Measurements from ENCODE around the gene GREB1.

GREB1 gene

GRCh38 chr2:11584525-11585056 is 50.7 kb downstream of the GREB1 start:
- H3K4me2 ChIP-seq (ENCODE audit: low read length) = no peak overlapping the region
- peaks cover 0 to 1% of the 10 kb centered on the region in 2 experiments for H3K36me3 ChIP-seq (ENCODE audit: control insufficient read depth in 1 of 2, insufficient read depth in 2 of 2, low read length in 2 of 2)
- no peak overlapping the region for H2BK120ac ChIP-seq (ENCODE audit: insufficient read depth, low read length, poor library complexity)
- H3K4ac ChIP-seq (ENCODE audit: low read depth, low read length) = no peak overlapping the region
- no peaks in the 10 kb centered on the region for H3K9me3 ChIP-seq (ENCODE audit: insufficient read depth, low read depth, low read length)
- no peak overlapping the region for H4K8ac ChIP-seq (ENCODE audit: low read depth, low read length)
- H3K27ac ChIP-seq (ENCODE audit: low read depth, low read length) = no peak overlapping the region
- no peaks in the 10 kb centered on the region for H3K27me3 ChIP-seq (ENCODE audit: insufficient read depth, low read length)
- no peak overlapping the region for H2AFZ ChIP-seq (ENCODE audit: insufficient read depth, low read length, poor library complexity)
- H3K23ac ChIP-seq (ENCODE audit: low read length) = no peak overlapping the region
- no peak overlapping the region for H2BK5ac ChIP-seq (ENCODE audit: low read depth, low read length, poor library complexity)
- H3K4me3 ChIP-seq (ENCODE audit: low read depth, low read length) = no peak overlapping the region
- H2AK5ac ChIP-seq (ENCODE audit: low read length) = no peak overlapping the region
- no peak overlapping the region for H3K14ac ChIP-seq (ENCODE audit: low read length)
- no peak overlapping the region for H3K9ac ChIP-seq (ENCODE audit: low read length)
- no peaks in the 10 kb centered on the region for H3K79me1 ChIP-seq (ENCODE audit: low read length)
- H2BK12ac ChIP-seq (ENCODE audit: low read length) = no peak overlapping the region
- H3K4me1 ChIP-seq (ENCODE audit: control insufficient read depth in 1 of 2, insufficient read depth in 2 of 2, low read length in 2 of 2) = no peaks in the 10 kb centered on the region
- no peak overlapping the region for H4K12ac ChIP-seq (ENCODE audit: low read depth, low read length)
- no CpG with 5 or more reads among the region's 18 CpGs for WGBS (ENCODE audit: extremely low coverage, insufficient coverage, insufficient read length)
- DNase-seq = no peak
- no peak overlapping the region for H4K91ac ChIP-seq (ENCODE audit: low read depth, low read length)
- H3K18ac ChIP-seq (ENCODE audit: low read length) = no peak overlapping the region
- H3K79me2 ChIP-seq (ENCODE audit: control insufficient read depth, insufficient read depth, low read length, poor library complexity) = no peaks in the 10 kb centered on the region

GRCh38 chr2:11585071-11585470 is 51.2 kb downstream of the GREB1 start:
- H2AFZ ChIP-seq (ENCODE audit: insufficient read depth, low read length, poor library complexity) = no peak overlapping the region
- H4K91ac ChIP-seq (ENCODE audit: low read depth, low read length) = no peak overlapping the region
- H3K4me2 ChIP-seq (ENCODE audit: low read length) = no peak overlapping the region
- no peaks in the 10 kb centered on the region for H3K4me1 ChIP-seq (ENCODE audit: control insufficient read depth in 1 of 2, insufficient read depth in 2 of 2, low read length in 2 of 2)
- no peak overlapping the region for H2AK5ac ChIP-seq (ENCODE audit: low read length)
- H3K23ac ChIP-seq (ENCODE audit: low read length) = no peak overlapping the region
- no peaks in the 10 kb centered on the region for H3K27me3 ChIP-seq (ENCODE audit: insufficient read depth, low read length)
- H3K9me3 ChIP-seq (ENCODE audit: insufficient read depth, low read depth, low read length) = no peaks in the 10 kb centered on the region
- no peak overlapping the region for H2BK120ac ChIP-seq (ENCODE audit: insufficient read depth, low read length, poor library complexity)
- H4K12ac ChIP-seq (ENCODE audit: low read depth, low read length) = no peak overlapping the region
- no peak overlapping the region for H2BK5ac ChIP-seq (ENCODE audit: low read depth, low read length, poor library complexity)
- no peak for DNase-seq
- H3K4me3 ChIP-seq (ENCODE audit: low read depth, low read length) = no peak overlapping the region
- no peak overlapping the region for H3K27ac ChIP-seq (ENCODE audit: low read depth, low read length)
- no peak overlapping the region for H3K9ac ChIP-seq (ENCODE audit: low read length)
- no peak overlapping the region for H3K14ac ChIP-seq (ENCODE audit: low read length)
- peaks cover 0 to 1% of the 10 kb centered on the region in 2 experiments for H3K36me3 ChIP-seq (ENCODE audit: control insufficient read depth in 1 of 2, insufficient read depth in 2 of 2, low read length in 2 of 2)
- no peaks in the 10 kb centered on the region for H3K79me2 ChIP-seq (ENCODE audit: control insufficient read depth, insufficient read depth, low read length, poor library complexity)
- no peaks in the 10 kb centered on the region for H3K79me1 ChIP-seq (ENCODE audit: low read length)
- H4K8ac ChIP-seq (ENCODE audit: low read depth, low read length) = no peak overlapping the region
- H2BK12ac ChIP-seq (ENCODE audit: low read length) = no peak overlapping the region
- H3K18ac ChIP-seq (ENCODE audit: low read length) = no peak overlapping the region
- WGBS (ENCODE audit: extremely low coverage, insufficient coverage, insufficient read length) = no CpG with 5 or more reads among the region's 7 CpGs
- no peak overlapping the region for H3K4ac ChIP-seq (ENCODE audit: low read depth, low read length)

- H3K79me1 ChIP-seq (ENCODE audit: low read length) = no peaks in the 10 kb centered on the region
- H3K14ac ChIP-seq (ENCODE audit: low read length) = no peak overlapping the region
- no peak overlapping the region for H3K27ac ChIP-seq (ENCODE audit: low read depth, low read length)
- no peak overlapping the region for H2BK12ac ChIP-seq (ENCODE audit: low read length)
- no peak overlapping the region for H2BK5ac ChIP-seq (ENCODE audit: low read depth, low read length, poor library complexity)
- H3K4ac ChIP-seq (ENCODE audit: low read depth, low read length) = no peak overlapping the region
- peaks cover 0 to 1% of the 10 kb centered on the region in 2 experiments for H3K36me3 ChIP-seq (ENCODE audit: control insufficient read depth in 1 of 2, insufficient read depth in 2 of 2, low read length in 2 of 2)
- no peaks in the 10 kb centered on the region for H3K9me3 ChIP-seq (ENCODE audit: insufficient read depth, low read depth, low read length)
- no peak overlapping the region for H2AFZ ChIP-seq (ENCODE audit: insufficient read depth, low read length, poor library complexity)
- no peak overlapping the region for H3K9ac ChIP-seq (ENCODE audit: low read length)
- H3K4me3 ChIP-seq (ENCODE audit: low read depth, low read length) = no peak overlapping the region
- no peak overlapping the region for H4K12ac ChIP-seq (ENCODE audit: low read depth, low read length)
- peaks cover 4 to 6% of the 10 kb centered on the region in 2 experiments for H3K4me1 ChIP-seq (ENCODE audit: control insufficient read depth in 1 of 2, insufficient read depth in 2 of 2, low read length in 2 of 2)
- no peak overlapping the region for H4K91ac ChIP-seq (ENCODE audit: low read depth, low read length)
- H3K79me2 ChIP-seq (ENCODE audit: control insufficient read depth, insufficient read depth, low read length, poor library complexity) = no peaks in the 10 kb centered on the region
- no peak for DNase-seq
- no peak overlapping the region for H4K8ac ChIP-seq (ENCODE audit: low read depth, low read length)
- H3K4me2 ChIP-seq (ENCODE audit: low read length) = no peak overlapping the region
- no peaks in the 10 kb centered on the region for H3K27me3 ChIP-seq (ENCODE audit: insufficient read depth, low read length)
- H3K18ac ChIP-seq (ENCODE audit: low read length) = no peak overlapping the region
- H2BK120ac ChIP-seq (ENCODE audit: insufficient read depth, low read length, poor library complexity) = no peak overlapping the region
- WGBS (ENCODE audit: extremely low coverage, insufficient coverage, insufficient read length) = no CpG with 5 or more reads among the region's 21 CpGs
- no peak overlapping the region for H2AK5ac ChIP-seq (ENCODE audit: low read length)
- no peak overlapping the region for H3K23ac ChIP-seq (ENCODE audit: low read length)
These were observed 54.6 kb downstream of the GREB1 start for GRCh38 chr2:11588228-11589110.

- H2AK5ac ChIP-seq (ENCODE audit: low read length) = no peak overlapping the region
- peaks cover 4 to 6% of the 10 kb centered on the region in 2 experiments for H3K4me1 ChIP-seq (ENCODE audit: control insufficient read depth in 1 of 2, insufficient read depth in 2 of 2, low read length in 2 of 2)
- H2AFZ ChIP-seq (ENCODE audit: insufficient read depth, low read length, poor library complexity) = no peak overlapping the region
- no peak overlapping the region for H3K4ac ChIP-seq (ENCODE audit: low read depth, low read length)
- H3K36me3 ChIP-seq (ENCODE audit: control insufficient read depth in 1 of 2, insufficient read depth in 2 of 2, low read length in 2 of 2) = peaks cover 0 to 1% of the 10 kb centered on the region in 2 experiments
- H3K9me3 ChIP-seq (ENCODE audit: insufficient read depth, low read depth, low read length) = no peaks in the 10 kb centered on the region
- no peak overlapping the region for H3K4me2 ChIP-seq (ENCODE audit: low read length)
- no peak overlapping the region for H3K4me3 ChIP-seq (ENCODE audit: low read depth, low read length)
- no peak overlapping the region for H3K23ac ChIP-seq (ENCODE audit: low read length)
- no peak overlapping the region for H3K14ac ChIP-seq (ENCODE audit: low read length)
- no peak overlapping the region for H3K18ac ChIP-seq (ENCODE audit: low read length)
- no peak for DNase-seq
- no peak overlapping the region for H4K91ac ChIP-seq (ENCODE audit: low read depth, low read length)
- WGBS (ENCODE audit: extremely low coverage, insufficient coverage, insufficient read length) = no CpG with 5 or more reads among the region's 12 CpGs
- no peak overlapping the region for H2BK12ac ChIP-seq (ENCODE audit: low read length)
- H2BK120ac ChIP-seq (ENCODE audit: insufficient read depth, low read length, poor library complexity) = no peak overlapping the region
- no peak overlapping the region for H2BK5ac ChIP-seq (ENCODE audit: low read depth, low read length, poor library complexity)
- H4K8ac ChIP-seq (ENCODE audit: low read depth, low read length) = no peak overlapping the region
- no peak overlapping the region for H3K9ac ChIP-seq (ENCODE audit: low read length)
- H3K27ac ChIP-seq (ENCODE audit: low read depth, low read length) = no peak overlapping the region
- no peaks in the 10 kb centered on the region for H3K79me1 ChIP-seq (ENCODE audit: low read length)
- H4K12ac ChIP-seq (ENCODE audit: low read depth, low read length) = no peak overlapping the region
- no peaks in the 10 kb centered on the region for H3K79me2 ChIP-seq (ENCODE audit: control insufficient read depth, insufficient read depth, low read length, poor library complexity)
- no peaks in the 10 kb centered on the region for H3K27me3 ChIP-seq (ENCODE audit: insufficient read depth, low read length)
These were observed 55.6 kb downstream of the GREB1 start for GRCh38 chr2:11589316-11589940.

All from trophoblast cell (in vitro differentiated cells and primary cell).